Glomerular visceral epithelial cell (primary cell): ENCODE data around the gene ATRNL1.
A peak's percentile ranks its signal among the peaks of the same experiment; 100 is the strongest.

ENCODE experiments used
- DNase-seq: peaks from one replicate; pipeline ENCODE4 v3.0.0-alpha.2; 2016; ENCODE audit errors: extremely low spot score

ATRNL1 gene, protein sequence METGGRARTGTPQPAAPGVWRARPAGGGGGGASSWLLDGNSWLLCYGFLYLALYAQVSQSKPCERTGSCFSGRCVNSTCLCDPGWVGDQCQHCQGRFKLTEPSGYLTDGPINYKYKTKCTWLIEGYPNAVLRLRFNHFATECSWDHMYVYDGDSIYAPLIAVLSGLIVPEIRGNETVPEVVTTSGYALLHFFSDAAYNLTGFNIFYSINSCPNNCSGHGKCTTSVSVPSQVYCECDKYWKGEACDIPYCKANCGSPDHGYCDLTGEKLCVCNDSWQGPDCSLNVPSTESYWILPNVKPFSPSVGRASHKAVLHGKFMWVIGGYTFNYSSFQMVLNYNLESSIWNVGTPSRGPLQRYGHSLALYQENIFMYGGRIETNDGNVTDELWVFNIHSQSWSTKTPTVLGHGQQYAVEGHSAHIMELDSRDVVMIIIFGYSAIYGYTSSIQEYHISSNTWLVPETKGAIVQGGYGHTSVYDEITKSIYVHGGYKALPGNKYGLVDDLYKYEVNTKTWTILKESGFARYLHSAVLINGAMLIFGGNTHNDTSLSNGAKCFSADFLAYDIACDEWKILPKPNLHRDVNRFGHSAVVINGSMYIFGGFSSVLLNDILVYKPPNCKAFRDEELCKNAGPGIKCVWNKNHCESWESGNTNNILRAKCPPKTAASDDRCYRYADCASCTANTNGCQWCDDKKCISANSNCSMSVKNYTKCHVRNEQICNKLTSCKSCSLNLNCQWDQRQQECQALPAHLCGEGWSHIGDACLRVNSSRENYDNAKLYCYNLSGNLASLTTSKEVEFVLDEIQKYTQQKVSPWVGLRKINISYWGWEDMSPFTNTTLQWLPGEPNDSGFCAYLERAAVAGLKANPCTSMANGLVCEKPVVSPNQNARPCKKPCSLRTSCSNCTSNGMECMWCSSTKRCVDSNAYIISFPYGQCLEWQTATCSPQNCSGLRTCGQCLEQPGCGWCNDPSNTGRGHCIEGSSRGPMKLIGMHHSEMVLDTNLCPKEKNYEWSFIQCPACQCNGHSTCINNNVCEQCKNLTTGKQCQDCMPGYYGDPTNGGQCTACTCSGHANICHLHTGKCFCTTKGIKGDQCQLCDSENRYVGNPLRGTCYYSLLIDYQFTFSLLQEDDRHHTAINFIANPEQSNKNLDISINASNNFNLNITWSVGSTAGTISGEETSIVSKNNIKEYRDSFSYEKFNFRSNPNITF (N-terminal part only)

DNA sequence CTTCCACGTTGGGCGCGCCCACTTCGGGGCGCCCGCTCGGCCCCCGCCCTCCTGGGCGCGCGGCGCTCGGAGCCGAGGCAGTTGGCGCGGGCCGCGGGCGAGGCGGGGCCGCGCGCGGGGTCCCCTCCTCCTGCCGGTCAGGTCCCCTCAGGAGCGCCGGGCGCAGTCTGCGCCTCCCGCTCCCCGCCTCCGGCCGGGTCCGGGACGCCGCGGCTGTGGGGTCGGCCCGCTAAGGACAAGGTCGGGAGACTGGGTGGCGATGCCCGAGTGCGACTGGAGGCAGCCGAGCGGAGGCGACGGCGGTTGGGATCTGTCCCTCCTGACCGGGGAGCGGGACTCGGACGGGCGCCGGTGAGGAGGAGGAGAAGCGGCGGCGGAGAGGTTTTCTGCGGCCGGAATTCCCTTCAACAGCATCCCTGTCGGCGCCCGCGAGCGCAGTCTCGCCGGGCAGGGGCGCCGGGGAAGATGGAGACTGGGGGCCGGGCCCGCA, at the start of gene ATRNL1:
Gene ATRNL1 (plus strand): TSS at position 80 of the 490 bp plus-strand sequence. CDS start 386 bp downstream, at position 466.
- peak; percentile 66 for DNase-seq

- DNase-seq: no peak
Measured at GRCh38 chr10:115043719-115044118, 49.4 kb upstream of the ATRNL1 start.

- peak; percentile 21 for DNase-seq
Measured at GRCh38 chr10:115044891-115045290, 48.3 kb upstream of the ATRNL1 start.

DNA sequence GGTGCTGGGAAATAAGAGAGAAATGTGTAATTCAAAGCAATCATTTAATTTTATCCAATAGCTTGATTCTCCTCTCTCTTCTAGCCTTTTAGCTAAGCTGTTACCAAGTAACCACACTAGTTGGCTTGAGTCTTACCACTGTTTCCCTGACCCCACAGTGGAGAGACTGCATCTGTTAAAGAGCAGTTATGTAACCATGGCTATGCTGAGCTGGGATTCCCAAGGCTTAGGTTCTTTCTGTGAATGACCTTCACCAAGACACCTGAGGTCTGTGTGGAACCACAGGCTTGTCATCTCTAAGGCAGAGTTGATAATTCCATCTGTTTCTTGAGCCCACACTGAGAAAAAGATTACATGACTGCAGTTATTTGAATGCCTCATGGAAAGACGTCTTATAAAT, 47.7 kb upstream of the ATRNL1 start:
- no peak for DNase-seq

GRCh38 chr10:115046686-115047236, 46.4 kb upstream of the ATRNL1 start:
- DNase-seq: no peak

DNA sequence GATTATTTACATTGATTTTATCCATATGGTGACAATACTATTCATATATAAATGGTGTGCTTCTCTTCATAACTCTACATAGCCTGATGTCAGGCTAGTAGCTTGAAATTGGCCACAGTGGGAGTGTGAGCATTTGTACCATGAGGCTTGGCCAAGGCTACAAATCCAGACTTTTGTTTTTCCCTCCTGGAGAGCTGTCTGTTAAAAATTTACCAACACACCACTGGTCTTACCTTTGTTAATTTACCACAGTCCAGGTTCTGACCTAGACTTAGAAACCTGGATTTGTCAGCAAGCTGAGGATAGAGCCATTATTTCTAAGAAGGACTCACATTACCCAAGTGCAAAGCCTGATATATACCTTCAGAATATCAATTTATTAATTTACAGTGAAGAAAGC, 45.5 kb upstream of the ATRNL1 start:
- no peak for DNase-seq

- DNase-seq: no peak
Measured at GRCh38 chr10:115049318-115049717, 43.8 kb upstream of the ATRNL1 start.

GRCh38 chr10:115049960-115050359, 43.2 kb upstream of the ATRNL1 start:
- DNase-seq: peak; percentile 48

DNA sequence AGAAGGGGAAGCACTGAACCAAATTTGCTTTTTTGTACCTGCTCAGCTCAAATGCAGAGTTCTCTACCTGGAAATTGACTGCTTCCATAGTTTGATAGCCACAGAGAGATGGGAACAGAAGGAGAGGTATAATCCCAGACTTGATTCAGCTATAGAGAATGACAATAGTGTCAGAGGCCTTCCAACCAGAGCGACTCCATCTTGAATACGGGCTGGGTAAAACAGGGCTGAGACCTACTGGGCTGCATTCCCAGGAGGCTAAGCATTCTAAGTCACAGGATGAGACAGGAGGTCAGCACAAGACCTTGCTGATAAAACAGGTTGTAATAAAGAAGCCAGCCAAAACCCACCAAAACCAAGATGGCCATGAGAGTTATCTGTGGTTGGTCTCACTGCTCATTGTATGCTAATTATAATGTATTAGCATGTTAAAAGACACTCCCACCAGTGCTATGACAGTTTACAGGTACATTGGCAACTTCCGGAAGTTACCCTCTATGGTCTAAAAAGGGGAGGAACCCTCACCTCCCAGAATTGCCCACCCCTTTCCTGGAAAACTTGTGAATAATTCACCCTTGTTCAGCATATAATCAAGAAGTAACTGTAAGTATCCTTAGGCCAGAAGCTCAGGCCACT, 42.7 kb upstream of the ATRNL1 start:
- no peak for DNase-seq

DNA sequence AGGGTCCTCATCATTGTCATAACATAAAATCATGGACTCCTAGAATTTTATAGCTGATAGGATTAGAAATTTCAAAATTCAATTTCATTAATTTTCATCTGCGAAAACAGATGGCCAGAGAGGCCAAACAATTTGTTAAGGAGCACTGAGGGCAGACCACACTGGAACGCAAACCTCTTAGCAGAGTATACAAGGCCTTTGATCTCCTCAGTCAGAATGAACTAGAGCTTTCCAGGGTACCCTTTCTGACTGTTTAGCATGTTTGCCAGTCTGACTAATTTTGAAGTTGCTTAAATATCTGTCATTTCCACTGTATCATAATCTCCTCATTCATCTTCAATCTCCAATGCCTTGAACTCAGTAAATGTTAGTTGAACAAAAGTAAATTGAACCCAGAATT, 41.9 kb upstream of the ATRNL1 start:
- no peak for DNase-seq

GRCh38 chr10:115052226-115052625, 40.9 kb upstream of the ATRNL1 start:
- DNase-seq: no peak

GRCh38 chr10:115052728-115053127, 40.4 kb upstream of the ATRNL1 start:
- DNase-seq: no peak

- DNase-seq: no peak
Measured at GRCh38 chr10:115056186-115056585, 37.0 kb upstream of the ATRNL1 start.

DNA sequence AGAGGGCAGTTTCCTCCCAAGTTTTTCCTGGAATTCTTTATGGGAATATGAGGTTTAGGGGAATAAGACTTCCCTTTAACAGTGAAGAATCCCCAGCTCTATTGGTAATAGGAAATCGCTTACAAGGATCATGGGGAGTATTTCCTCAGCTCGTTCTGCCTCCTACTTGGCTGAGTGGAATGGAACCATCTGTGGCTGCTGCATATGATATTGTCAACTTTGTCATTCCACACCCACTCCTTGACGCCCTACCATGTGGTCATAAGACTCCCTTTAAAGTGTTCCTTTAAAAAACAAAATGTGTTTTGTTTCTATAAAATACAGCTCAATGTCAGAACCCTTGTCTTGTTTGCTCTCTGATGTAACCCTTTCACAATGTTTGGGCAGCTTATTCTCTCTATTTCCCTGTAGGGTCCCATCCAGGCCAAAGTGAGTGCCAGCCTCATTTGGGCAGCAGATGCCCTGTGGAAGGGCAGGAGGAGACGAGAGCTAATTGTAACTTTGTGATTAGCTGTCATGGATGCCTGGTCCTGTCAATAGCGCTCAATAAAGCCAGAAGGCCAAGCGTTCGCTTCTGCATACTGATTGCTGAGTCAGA, 33.8 kb upstream of the ATRNL1 start:
- DNase-seq: no peak

DNA sequence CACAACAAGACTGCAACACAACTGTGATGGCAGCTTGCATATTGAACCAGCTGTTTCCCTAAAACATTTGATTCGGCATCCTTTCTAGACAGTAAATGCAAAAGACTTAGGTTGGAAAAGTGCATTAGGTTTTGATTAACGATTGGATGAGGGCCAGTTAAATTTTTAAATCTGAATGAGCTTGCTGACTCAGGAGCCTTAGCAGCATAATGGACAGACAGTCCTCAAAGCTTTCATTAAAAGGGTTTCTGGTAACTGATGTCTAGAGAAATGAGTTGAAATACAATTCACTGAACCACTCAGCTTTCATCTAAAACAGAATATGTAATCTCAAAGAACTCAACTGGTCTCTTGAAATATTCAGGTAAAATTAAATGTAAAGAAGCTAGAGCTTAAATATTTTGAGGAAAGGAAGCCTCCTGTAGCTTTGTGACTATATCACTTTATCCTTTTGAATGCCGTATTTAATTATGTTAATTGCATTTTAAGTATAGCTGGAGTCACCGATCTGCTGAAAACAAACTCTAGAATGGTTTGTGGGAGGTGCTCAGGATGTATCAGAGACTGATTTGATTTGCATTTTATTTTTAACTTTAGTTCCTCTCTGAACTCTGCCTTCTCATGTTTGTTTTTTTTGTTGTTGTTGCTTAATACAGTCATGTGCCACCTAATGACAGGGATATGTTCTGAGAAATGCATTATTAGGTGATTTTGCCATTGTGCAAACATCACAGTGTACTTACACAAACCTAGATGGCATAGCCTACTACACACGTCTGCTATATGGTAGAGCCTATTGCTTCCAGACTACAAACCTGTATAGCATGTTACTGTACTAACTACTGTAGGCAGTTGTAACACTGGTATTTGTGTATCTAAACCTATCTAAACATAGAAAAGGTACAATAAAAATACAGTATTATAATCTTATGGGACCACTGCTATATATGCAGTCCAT, 29.2 kb upstream of the ATRNL1 start:
- no peak for DNase-seq

GRCh38 chr10:115065801-115066200, 27.4 kb upstream of the ATRNL1 start:
- DNase-seq: no peak

DNA sequence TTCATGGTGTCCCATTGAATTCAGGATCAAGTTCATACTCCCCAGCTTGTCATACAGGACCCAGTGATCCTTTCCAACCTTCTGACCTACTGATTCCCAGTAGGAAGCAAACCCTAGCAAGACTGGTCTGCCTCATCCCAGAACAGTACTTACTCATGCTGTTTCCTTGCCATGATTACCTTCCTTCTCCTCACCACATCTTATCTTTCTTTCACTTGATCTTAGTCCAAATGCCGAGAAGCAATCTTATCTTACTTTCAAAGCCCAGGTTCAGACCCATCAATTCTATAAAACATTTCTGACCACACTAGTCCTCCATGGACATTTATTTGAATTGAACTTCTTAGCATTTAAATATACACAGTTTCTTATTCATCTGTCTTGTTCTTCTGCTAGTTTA, 26.6 kb upstream of the ATRNL1 start:
- no peak for DNase-seq

GRCh38 chr10:115073796-115074195, 19.4 kb upstream of the ATRNL1 start:
- no peak for DNase-seq

DNA sequence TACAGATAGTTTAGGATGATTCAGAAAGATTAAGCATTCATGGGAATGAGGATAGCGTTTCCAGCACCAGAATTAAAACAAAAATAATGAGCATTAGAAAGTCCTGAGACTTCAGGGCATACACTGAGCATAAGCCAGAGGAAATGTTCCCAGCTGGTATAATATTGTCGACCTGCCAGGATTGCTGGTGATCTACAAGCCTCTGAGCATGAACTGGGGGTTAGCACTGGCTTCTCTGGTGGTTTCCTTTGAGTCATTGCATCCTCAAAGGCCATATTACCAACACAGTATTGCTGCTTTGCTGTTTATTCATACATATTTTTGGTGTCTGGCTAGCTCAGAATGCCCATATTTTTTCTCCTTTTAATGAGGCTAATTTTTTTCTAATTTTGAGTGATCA, 10.7 kb upstream of the ATRNL1 start:
- peak; percentile 13 for DNase-seq
